WERI-Rb-1 (cell line): ENCODE data around the gene ACVRL1.

ENCODE experiments used
- DNase-seq: peaks from one replicate; pipeline ENCODE4 v3.0.0-alpha.2; 2020
- H3K27ac ChIP-seq: fragments of 250-450 bp; sonication (Bioruptor Pico); 2 replicates; pipeline ENCODE4 v1.5.1; 2020; ENCODE audit warnings: mild to moderate bottlenecking, moderate library complexity
- H3K27me3 ChIP-seq: fragments of 250-450 bp; sonication (Bioruptor Pico); 2 replicates; pipeline ENCODE4 v1.5.1; 2021; ENCODE audit warnings: mild to moderate bottlenecking, low read depth, moderate library complexity; ENCODE audit not compliant: insufficient read depth, severe bottlenecking
- H3K36me3 ChIP-seq: fragments of 250-450 bp; sonication (Bioruptor Pico); 2 replicates; pipeline ENCODE4 v1.5.1; 2020; ENCODE audit warnings: mild to moderate bottlenecking, moderate library complexity
- H3K4me3 ChIP-seq: 2 replicates; pipeline ENCODE4 v1.5.1; 2011; ENCODE audit warnings: low read depth, mild to moderate bottlenecking, control low read depth, low read length
- H3K9me3 ChIP-seq: fragments of 250-450 bp; sonication (Bioruptor Pico); 2 replicates; pipeline ENCODE4 v1.5.1; 2021; ENCODE audit warnings: mild to moderate bottlenecking, moderate library complexity; ENCODE audit not compliant: severe bottlenecking
- TF ChIP-seq, protein P1 (sequence below): IDR thresholded peaks from 2 replicates; pipeline ENCODE4 v1.5.1; 2011; ENCODE audit warnings: low read depth, mild to moderate bottlenecking, control low read depth, inconsistent platforms, low read length

Gene ACVRL1

DNA sequence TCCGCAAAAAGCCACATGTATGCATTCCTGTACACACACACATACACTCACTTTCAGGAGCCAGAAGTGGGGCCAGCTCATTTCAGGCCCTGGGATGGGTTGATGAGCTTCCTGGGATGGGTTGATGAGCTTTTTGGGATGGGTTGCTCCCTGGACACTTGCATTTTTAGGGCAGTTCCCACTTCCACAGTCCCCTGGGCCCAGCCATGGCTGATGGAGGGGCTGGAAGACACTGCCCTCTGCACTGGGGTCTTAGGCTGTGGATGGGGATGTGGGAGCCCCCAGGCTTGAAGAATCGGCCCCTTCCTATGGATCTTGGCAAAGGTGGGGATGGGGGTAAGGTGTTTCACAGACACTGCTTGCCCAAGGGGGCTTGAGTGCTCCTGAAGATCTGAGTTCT is 12.7 kb downstream of the ACVRL1 start:
- H3K27ac ChIP-seq: no peak overlapping the region
- DNase-seq: no peak
- TF ChIP-seq, protein P1, sequence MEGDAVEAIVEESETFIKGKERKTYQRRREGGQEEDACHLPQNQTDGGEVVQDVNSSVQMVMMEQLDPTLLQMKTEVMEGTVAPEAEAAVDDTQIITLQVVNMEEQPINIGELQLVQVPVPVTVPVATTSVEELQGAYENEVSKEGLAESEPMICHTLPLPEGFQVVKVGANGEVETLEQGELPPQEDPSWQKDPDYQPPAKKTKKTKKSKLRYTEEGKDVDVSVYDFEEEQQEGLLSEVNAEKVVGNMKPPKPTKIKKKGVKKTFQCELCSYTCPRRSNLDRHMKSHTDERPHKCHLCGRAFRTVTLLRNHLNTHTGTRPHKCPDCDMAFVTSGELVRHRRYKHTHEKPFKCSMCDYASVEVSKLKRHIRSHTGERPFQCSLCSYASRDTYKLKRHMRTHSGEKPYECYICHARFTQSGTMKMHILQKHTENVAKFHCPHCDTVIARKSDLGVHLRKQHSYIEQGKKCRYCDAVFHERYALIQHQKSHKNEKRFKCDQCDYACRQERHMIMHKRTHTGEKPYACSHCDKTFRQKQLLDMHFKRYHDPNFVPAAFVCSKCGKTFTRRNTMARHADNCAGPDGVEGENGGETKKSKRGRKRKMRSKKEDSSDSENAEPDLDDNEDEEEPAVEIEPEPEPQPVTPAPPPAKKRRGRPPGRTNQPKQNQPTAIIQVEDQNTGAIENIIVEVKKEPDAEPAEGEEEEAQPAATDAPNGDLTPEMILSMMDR: no peak
- H3K9me3 ChIP-seq: no peaks in the 10 kb centered on the region
- no peaks in the 10 kb centered on the region for H3K27me3 ChIP-seq
- no peak overlapping the region for H3K4me3 ChIP-seq
- H3K36me3 ChIP-seq: no peaks in the 10 kb centered on the region

DNA sequence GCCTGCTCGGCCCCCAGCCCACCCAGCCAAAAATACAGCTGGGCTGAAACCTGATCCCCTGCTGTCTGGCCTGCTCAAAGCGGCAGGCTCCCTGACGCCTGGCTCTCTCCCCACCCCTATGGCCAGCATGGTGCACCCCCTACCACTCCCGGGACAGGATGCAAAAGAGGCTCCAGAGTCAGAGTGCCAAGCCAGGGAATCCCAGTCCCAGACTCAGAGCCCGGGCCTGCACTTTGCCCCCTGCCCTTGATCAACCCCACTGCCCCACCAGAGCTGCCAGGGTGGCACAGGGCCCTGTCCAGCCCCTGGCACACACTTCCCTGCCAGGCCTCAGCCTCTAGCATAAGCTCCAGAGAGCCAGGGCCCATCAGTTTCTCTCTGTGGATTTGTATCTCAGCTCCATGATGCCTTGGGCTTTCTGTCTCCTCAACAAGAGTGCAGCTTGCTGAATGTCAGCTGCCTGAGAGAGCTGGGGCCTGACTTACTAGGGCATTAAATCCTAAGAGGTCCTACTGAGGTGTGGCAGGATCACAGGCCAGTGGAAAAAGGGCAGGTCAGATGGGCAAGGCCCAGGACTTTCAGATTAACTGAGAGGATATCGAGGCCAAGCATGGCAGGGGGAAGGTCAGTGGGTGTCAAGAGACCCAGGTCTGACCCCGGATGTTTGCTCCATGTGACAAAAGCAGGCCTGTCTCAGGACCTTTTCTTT is 13.9 kb downstream of the ACVRL1 start:
- H3K27ac ChIP-seq: peak overlapping the region; percentile 35
- TF ChIP-seq, protein P1: no peak
- no peaks in the 10 kb centered on the region for H3K9me3 ChIP-seq
- no peaks in the 10 kb centered on the region for H3K27me3 ChIP-seq
- H3K4me3 ChIP-seq: no peak overlapping the region
- no peak for DNase-seq
- no peaks in the 10 kb centered on the region for H3K36me3 ChIP-seq

DNA sequence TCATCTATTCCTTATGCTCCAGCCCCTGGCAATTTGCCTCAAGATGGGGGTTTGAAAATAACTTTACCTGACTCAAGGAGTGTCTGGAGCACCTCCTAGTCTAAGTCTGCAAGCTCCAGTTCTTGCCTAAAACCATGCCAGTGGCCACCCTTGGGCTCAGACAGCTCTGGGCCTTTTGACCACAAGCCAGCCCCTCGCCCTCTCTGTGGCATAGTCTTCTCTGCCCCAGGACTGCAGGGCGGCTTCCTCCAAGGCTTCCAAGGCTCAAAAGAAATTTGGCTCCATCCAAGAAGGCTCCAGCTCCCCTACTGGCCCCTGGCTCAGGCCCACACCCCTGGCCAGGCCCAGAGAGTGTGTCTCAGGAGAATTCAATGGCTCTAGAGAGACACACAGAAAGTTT is 14.8 kb downstream of the ACVRL1 start:
- H3K27me3 ChIP-seq: no peaks in the 10 kb centered on the region
- TF ChIP-seq, protein P1: no peak
- no peak overlapping the region for H3K27ac ChIP-seq
- no peak overlapping the region for H3K4me3 ChIP-seq
- H3K36me3 ChIP-seq: no peaks in the 10 kb centered on the region
- H3K9me3 ChIP-seq: no peaks in the 10 kb centered on the region
- DNase-seq: no peak

DNA sequence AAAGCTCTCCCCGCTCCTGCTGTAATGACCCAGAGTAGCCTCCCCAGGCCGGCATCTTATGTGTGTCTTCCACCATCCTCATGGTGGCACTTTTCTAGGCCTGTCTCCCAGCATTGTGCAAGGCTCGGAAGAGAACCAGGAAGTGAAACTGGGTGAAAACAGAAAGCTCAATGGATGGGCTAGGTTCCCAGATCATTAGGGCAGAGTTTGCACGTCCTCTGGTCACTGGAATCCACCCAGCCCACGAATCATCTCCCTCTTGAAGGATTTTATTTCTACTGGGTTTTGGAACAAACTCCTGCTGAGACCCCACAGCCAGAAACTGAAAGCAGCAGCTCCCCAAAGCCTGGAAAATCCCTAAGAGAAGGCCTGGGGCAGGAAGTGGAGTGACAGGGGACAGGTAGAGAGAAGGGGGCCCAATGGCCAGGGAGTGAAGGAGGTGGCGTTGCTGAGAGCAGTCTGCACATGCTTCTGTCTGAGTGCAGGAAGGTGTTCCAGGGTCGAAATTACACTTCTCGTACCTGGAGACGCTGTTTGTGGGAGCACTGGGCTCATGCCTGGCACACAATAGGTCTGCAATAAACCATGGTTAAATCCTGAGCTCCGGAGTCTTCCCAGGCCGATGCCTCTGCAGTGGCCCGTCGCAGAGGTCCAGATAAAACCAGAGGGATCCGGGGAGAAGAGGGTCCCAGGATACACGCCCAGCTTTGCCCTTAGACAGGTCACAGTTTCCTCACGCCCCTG is 15.6 kb downstream of the ACVRL1 start:
- DNase-seq: no peak
- Histone ChIP-seq H3K9me3 (no peaks in the 10 kb centered on the region), H3K4me3 (no peak overlapping the region), H3K36me3 (no peaks in the 10 kb centered on the region), H3K27ac (no peak overlapping the region), H3K27me3 (no peaks in the 10 kb centered on the region)
- TF ChIP-seq, protein P1: no peak

DNA sequence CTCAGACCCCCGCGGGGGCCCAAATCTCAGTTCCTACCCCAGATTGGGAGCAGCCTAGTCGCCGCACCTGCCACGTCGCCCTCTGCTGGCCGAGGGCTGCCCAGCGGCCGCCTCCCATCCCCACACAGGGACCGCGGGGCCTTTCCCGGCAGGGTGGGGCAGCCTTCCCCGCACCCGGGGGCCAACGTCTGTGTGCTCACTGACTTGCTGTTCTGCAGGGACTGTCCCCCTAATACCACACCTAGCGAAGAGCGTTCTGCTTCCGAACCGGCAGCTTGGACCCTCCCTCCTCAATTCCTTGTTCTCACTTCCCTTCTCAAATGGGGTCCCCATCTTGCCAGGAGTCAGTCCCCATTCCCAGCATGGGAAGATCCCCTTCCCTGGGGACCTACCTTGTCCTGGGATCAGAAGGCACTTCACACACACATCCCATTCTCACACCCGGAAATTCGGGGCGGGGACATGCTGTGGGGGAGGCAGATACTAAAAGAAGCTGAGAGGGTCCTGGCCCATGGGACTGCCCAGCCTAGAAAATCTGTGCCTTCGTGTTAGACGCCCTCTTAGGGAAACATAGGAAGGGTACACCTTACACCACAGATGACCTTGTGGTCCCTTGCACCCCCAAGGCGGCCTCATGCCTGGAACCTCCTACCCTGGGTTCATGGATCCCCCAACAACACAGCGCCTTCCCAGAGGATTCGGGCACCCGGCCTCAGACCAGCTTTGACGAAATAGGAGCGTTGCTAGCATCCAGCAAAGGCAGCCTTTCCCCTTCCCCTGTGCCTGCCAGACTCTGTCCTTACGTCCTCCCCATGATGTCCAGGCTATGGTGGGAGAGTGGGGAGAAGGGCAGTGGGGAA is 16.4 kb downstream of the ACVRL1 start:
- H3K9me3 ChIP-seq: no peaks in the 10 kb centered on the region
- no peaks in the 10 kb centered on the region for H3K36me3 ChIP-seq
- TF ChIP-seq, protein P1: peak; percentile 87
- H3K4me3 ChIP-seq: no peak overlapping the region
- no peaks in the 10 kb centered on the region for H3K27me3 ChIP-seq
- peak; percentile 51 for DNase-seq
- no peak overlapping the region for H3K27ac ChIP-seq
